GM18868 (cell line): Measurements from ENCODE around the gene CTNNA2.
A peak's percentile ranks its signal among the peaks of the same experiment; 100 is the strongest.
"Not testable (repeated sequence)": the region's sequence is repeated elsewhere in the genome, so short reads cannot be mapped to it uniquely, and the experiment has no call there.

Experiments
- ATAC-seq: cut with Tn5 transposase; IDR thresholded peaks from one replicate; pipeline ENCODE4 v1.9.1; 2021; ENCODE audit warnings: mild to moderate bottlenecking, moderate library complexity; ENCODE audit not compliant: unreplicated experiment

CTNNA2 gene

GRCh38 chr2:80168037-80168436 is 655.2 kb downstream of the CTNNA2 start:
- no peak for ATAC-seq

GRCh38 chr2:80168801-80169200 is 656.0 kb downstream of the CTNNA2 start:
- ATAC-seq = no peak

- no peak for ATAC-seq
Measured at GRCh38 chr2:80169811-80170594, 657.2 kb downstream of the CTNNA2 start.

GRCh38 chr2:80185091-80185490 is 672.2 kb downstream of the CTNNA2 start:
- ATAC-seq = no peak

- no peak for ATAC-seq
Measured at GRCh38 chr2:80186262-80186661, 673.4 kb downstream of the CTNNA2 start.

- ATAC-seq = no peak
Measured at GRCh38 chr2:80187156-80187555, 674.3 kb downstream of the CTNNA2 start.

- no peak for ATAC-seq
Measured at GRCh38 chr2:80190166-80190565, 677.3 kb downstream of the CTNNA2 start.

GRCh38 chr2:80193566-80193965 is 680.7 kb downstream of the CTNNA2 start:
- no peak for ATAC-seq

- no peak for ATAC-seq
Measured at GRCh38 chr2:80195034-80195433, 682.2 kb downstream of the CTNNA2 start.

GRCh38 chr2:80198042-80198441 is 685.2 kb downstream of the CTNNA2 start:
- ATAC-seq = no peak

GRCh38 chr2:80199504-80199903 is 686.7 kb downstream of the CTNNA2 start:
- no peak for ATAC-seq

- ATAC-seq = not testable (repeated sequence)
Measured at GRCh38 chr2:80203929-80204328, 691.1 kb downstream of the CTNNA2 start.

- no peak for ATAC-seq
Measured at GRCh38 chr2:80205498-80205897, 692.6 kb downstream of the CTNNA2 start.

- ATAC-seq = no peak
Measured at GRCh38 chr2:80209458-80209857, 696.6 kb downstream of the CTNNA2 start.

GRCh38 chr2:80217446-80217845 is 704.6 kb downstream of the CTNNA2 start:
- no peak for ATAC-seq

- ATAC-seq = no peak
Measured at GRCh38 chr2:80222644-80223043, 709.8 kb downstream of the CTNNA2 start.

GRCh38 chr2:80231421-80231820 is 718.6 kb downstream of the CTNNA2 start:
- ATAC-seq = no peak

- no peak for ATAC-seq
Measured at GRCh38 chr2:80233333-80233732, 720.5 kb downstream of the CTNNA2 start.

- peak; percentile 69 for ATAC-seq
Measured at GRCh38 chr2:80238692-80239469, 726.0 kb downstream of the CTNNA2 start.

- no peak for ATAC-seq
Measured at GRCh38 chr2:80242355-80242910, 729.6 kb downstream of the CTNNA2 start.

- peak; percentile 80 for ATAC-seq
Measured at GRCh38 chr2:80244905-80245584, 732.2 kb downstream of the CTNNA2 start.
